GM23338 (cell line): Measurements from ENCODE around the gene PLD6.

Source experiments
- CTCF ChIP-seq, 2 experiments: fragments of 200-600 bp in 1 of 2; sonication (generic) in 1 of 2; conservative IDR thresholded peaks; 2 replicates each; pipeline versions ENCODE4 v1.5.1 to v1.6.1; 2016 to 2017; ENCODE audit warnings: antibody characterized with exemption in 2 of 2, low read depth in 2 of 2, mild to moderate bottlenecking in 2 of 2, moderate library complexity in 1 of 2
- POLR2AphosphoS5 ChIP-seq: IDR thresholded peaks from 2 replicates; pipeline ENCODE4 v1.6.1; 2016; ENCODE audit warnings: antibody characterized with exemption, low read depth
- TF ChIP-seq, protein P1 (sequence below): IDR thresholded peaks from one replicate; pipeline ENCODE4 v1.6.1; 2018; ENCODE audit warnings: antibody characterized with exemption; ENCODE audit not compliant: unreplicated experiment

GRCh38 chr17:17151962-17152361, 54.2 kb downstream of the PLD6 start:
- no peak for TF ChIP-seq CTCF (conservative IDR thresholded peaks at IDR 0.05; ENCODE audit: low read depth in 2 of 2)
- TF ChIP-seq, protein P1, sequence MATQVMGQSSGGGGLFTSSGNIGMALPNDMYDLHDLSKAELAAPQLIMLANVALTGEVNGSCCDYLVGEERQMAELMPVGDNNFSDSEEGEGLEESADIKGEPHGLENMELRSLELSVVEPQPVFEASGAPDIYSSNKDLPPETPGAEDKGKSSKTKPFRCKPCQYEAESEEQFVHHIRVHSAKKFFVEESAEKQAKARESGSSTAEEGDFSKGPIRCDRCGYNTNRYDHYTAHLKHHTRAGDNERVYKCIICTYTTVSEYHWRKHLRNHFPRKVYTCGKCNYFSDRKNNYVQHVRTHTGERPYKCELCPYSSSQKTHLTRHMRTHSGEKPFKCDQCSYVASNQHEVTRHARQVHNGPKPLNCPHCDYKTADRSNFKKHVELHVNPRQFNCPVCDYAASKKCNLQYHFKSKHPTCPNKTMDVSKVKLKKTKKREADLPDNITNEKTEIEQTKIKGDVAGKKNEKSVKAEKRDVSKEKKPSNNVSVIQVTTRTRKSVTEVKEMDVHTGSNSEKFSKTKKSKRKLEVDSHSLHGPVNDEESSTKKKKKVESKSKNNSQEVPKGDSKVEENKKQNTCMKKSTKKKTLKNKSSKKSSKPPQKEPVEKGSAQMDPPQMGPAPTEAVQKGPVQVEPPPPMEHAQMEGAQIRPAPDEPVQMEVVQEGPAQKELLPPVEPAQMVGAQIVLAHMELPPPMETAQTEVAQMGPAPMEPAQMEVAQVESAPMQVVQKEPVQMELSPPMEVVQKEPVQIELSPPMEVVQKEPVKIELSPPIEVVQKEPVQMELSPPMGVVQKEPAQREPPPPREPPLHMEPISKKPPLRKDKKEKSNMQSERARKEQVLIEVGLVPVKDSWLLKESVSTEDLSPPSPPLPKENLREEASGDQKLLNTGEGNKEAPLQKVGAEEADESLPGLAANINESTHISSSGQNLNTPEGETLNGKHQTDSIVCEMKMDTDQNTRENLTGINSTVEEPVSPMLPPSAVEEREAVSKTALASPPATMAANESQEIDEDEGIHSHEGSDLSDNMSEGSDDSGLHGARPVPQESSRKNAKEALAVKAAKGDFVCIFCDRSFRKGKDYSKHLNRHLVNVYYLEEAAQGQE = no peak
- no peak for TF ChIP-seq POLR2AphosphoS5
